Neutrophil (primary cell): Measurements from ENCODE around the gene FHOD1.

ENCODE experiments used
- H3K27ac ChIP-seq: fragments of 200-600 bp; sonication (generic); 2 replicates; pipeline ENCODE4 v1.5.1; 2016; ENCODE audit warnings: mild to moderate bottlenecking, moderate library complexity
- H3K27me3 ChIP-seq: fragments of 200-600 bp; sonication (generic); 2 replicates; pipeline ENCODE4 v1.6.0; 2016; ENCODE audit warnings: mild to moderate bottlenecking
- H3K36me3 ChIP-seq: fragments of 200-600 bp; sonication (generic); 2 replicates; pipeline ENCODE4 v1.5.1; 2017
- H3K4me1 ChIP-seq, 2 experiments: fragments of 200-600 bp in 1 of 2; sonication (generic) in 1 of 2; 1 replicate in 1 of 2; 2 replicates in 1 of 2; pipeline versions ENCODE4 v1.5.1 to v1.6.1; 2013 to 2016; ENCODE audit warnings: low read depth in 1 of 2, low read length in 1 of 2, mild to moderate bottlenecking in 1 of 2, moderate library complexity in 1 of 2; ENCODE audit not compliant: control insufficient read depth in 1 of 2, insufficient read depth in 1 of 2
- H3K4me3 ChIP-seq, 2 experiments: fragments of 200-600 bp in 1 of 2; sonication (generic) in 1 of 2; 1 replicate in 1 of 2; 2 replicates in 1 of 2; pipeline ENCODE4 v1.5.1; 2013 to 2016; ENCODE audit warnings: low read depth in 1 of 2, low read length in 1 of 2, mild to moderate bottlenecking in 1 of 2, moderate library complexity in 1 of 2
- H3K9me3 ChIP-seq: fragments of 200-600 bp; sonication (generic); 2 replicates; pipeline ENCODE4 v1.5.1; 2016
- TF ChIP-seq, protein P1 (sequence below): fragments of 200-600 bp; sonication (generic); IDR thresholded peaks from 2 replicates; pipeline ENCODE4 v1.5.1; 2016; ENCODE audit warnings: antibody characterized with exemption

The FHOD1 gene

DNA sequence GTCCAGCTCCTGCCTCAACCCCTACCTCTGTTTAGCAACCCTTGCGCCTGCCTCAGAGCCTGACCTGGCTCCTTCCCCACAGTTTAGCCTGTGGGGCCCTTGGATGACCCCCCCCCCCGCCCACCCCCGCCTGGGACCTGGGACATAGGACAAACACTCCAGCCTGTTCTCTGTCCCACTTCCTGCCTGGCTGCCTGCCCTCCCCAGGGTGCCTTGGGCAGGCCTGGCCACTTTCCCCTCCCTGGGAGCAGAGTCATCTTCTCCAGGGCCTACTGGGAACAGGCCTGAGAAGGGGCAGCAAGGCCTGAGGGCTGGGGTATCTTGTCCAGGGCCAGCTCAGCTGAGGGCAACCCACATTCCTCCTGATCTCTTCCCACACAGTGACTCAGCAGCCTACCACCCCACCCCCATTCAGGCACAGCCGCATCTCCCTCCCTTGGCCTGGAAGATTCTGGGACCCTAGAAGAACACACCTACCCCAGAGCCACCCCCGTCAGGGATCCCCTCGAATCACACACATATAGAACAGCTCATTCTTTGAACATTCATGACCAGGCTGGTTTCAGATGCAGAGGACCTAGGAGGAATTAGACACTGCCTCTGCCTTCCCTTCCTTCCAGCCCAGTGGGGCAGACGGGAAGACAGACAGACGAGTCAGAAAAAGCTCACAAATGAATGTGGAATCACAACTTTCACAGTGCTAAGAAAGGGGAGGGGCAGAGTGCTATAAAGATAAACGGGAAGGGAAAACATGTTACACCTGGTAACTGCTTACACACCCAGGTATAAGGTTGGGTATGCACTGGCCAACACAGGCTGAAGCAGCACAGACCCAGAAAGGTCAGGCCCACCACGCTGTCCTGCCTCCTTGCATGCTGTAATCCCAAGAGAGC, 6.0 kb downstream of the FHOD1 start:
- Histone ChIP-seq H3K36me3 (peaks cover 36% of the 10 kb centered on the region), H3K9me3 (no peaks in the 10 kb centered on the region), H3K4me1 (peaks cover 35 to 37% of the 10 kb centered on the region in 2 experiments), H3K4me3 (no peak overlapping the region), H3K27me3 (no peaks in the 10 kb centered on the region), H3K27ac (no peak overlapping the region)
- TF ChIP-seq, protein P1, sequence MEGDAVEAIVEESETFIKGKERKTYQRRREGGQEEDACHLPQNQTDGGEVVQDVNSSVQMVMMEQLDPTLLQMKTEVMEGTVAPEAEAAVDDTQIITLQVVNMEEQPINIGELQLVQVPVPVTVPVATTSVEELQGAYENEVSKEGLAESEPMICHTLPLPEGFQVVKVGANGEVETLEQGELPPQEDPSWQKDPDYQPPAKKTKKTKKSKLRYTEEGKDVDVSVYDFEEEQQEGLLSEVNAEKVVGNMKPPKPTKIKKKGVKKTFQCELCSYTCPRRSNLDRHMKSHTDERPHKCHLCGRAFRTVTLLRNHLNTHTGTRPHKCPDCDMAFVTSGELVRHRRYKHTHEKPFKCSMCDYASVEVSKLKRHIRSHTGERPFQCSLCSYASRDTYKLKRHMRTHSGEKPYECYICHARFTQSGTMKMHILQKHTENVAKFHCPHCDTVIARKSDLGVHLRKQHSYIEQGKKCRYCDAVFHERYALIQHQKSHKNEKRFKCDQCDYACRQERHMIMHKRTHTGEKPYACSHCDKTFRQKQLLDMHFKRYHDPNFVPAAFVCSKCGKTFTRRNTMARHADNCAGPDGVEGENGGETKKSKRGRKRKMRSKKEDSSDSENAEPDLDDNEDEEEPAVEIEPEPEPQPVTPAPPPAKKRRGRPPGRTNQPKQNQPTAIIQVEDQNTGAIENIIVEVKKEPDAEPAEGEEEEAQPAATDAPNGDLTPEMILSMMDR = no peak

DNA sequence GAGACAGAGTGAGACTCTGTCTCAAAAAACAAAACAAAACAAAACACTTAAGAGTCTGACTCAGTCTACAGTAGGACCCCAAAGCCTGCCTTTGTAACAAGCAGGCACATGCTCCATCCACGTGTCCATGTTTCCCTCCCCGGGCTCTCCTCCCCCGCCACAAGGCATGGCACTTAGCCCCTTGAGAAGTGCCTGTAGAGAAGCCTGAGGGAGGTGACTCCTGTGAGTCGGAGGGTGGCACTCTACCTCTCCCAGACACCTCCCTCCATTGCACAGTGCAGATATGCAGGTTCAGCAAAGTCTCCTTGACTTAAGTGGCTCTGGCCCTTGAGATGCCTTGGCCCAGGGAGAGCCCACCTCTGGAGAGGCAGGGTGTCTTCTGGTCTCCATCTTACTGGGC, 6.8 kb downstream of the FHOD1 start:
- Histone ChIP-seq H3K4me3 (no peak overlapping the region), H3K27me3 (no peaks in the 10 kb centered on the region), H3K9me3 (no peaks in the 10 kb centered on the region), H3K36me3 (peaks cover 44% of the 10 kb centered on the region), H3K4me1 (peaks cover 27 to 30% of the 10 kb centered on the region in 2 experiments), H3K27ac (no peak overlapping the region)
- TF ChIP-seq, protein P1 = no peak

DNA sequence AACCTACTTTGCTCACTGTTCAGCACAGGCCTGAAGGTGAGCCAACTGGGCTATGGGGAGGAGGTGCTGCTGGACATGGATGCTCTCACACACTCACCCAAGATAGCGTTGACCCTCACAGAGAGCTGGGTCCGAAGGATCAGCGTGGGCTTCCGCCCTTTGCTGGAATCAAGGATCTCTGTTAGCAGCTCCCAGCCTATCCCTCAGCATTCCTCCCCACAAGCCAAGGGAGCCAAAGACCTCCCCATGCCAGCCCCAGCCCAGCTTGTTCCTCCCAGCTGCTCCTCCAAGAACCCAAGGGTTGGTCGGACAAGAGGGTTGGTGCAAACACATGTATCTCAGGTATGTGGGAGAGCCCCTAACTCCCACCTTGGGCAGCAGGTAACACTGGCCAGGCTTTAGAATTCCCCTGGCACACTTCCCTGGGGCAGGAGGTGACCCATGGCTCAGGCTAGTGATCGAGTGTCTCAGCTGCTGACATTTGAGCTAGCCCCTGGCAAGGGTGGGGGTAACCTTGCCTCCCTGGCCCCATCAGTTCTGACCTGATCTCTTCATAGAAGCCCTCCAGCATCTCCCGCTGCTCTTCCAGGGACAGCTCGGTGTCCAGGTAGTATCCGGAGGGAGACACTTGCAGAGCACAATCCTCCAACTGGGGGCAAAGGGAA, 8.3 kb downstream of the FHOD1 start:
- Histone ChIP-seq H3K4me3 (no peak overlapping the region), H3K9me3 (no peaks in the 10 kb centered on the region), H3K27ac (no peak overlapping the region), H3K27me3 (no peaks in the 10 kb centered on the region), H3K36me3 (peaks cover 59% of the 10 kb centered on the region), H3K4me1 (peaks cover 12 to 14% of the 10 kb centered on the region in 2 experiments)
- TF ChIP-seq, protein P1 = no peak

DNA sequence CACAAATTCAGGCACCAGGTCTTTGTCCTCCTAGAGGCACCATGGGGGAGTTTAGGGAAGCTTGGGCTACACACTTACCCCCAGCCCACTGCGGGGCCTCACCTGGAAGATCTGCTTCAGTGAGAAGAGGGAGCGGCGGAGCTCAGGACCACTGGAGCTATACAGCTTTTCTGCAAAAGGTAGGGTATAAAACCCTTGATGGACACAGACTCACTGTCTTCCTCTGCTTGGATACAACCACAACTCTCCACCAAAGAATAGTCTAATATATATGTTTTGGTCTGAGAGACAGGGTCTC, 9.1 kb downstream of the FHOD1 start:
- TF ChIP-seq, protein P1 = no peak
- no peak overlapping the region for H3K27ac ChIP-seq
- H3K4me1 ChIP-seq = peaks cover 5 to 7% of the 10 kb centered on the region in 2 experiments
- H3K36me3 ChIP-seq = peaks cover 66% of the 10 kb centered on the region
- H3K27me3 ChIP-seq = no peaks in the 10 kb centered on the region
- H3K4me3 ChIP-seq = no peak overlapping the region
- no peaks in the 10 kb centered on the region for H3K9me3 ChIP-seq

DNA sequence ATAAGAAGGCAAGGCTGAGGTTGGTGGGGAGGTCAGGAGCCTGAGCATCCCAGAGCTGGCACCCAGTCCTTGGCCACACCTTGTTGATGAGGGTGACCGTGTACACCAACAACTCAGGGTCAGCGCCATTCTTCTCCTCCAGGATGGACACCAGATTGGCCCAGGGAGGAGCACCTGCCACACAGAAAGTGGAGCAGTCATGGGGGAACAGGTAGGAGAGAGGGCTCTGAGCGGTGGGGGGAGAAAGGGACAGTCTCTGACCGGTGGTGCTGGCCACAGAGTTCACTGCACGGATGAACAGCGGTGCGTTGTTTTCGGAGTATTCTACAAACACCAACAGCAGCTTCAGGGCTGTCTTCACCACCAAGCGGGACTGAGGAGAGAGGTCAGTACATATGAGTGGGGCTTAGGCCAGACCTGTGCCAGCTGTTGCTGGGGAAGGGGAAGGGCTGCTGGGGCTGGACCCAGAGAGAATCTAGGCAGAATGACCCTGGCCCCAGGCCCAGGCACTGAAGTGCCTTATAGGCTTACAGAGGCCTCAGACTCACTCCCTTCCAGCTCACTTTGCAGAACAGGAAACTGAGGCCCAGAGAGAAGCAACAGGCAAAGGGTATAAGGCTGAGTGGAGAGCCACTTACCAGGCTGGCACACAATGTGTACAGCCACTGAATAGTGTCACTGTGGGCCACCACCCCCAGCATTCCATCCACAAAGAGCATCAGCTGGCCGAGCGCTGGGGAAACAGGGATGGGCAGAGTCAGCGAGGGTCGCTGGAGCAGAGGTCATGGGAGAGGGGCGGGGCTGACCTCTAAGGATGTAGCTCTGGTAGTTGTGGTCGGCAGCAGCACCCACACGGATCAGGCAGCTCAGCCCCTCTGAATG, 9.6 kb downstream of the FHOD1 start:
- H3K27ac ChIP-seq = no peak overlapping the region
- TF ChIP-seq, protein P1 = no peak

More for the DNA sequence above, 9.6 kb downstream of the FHOD1 start:
- peaks cover 70% of the 10 kb centered on the region for H3K36me3 ChIP-seq
- H3K9me3 ChIP-seq = no peaks in the 10 kb centered on the region
- no peak overlapping the region for H3K4me3 ChIP-seq
- peaks cover 0 to 3% of the 10 kb centered on the region in 2 experiments for H3K4me1 ChIP-seq
- no peaks in the 10 kb centered on the region for H3K27me3 ChIP-seq
